HEK293T (cell line): ENCODE results near the gene PC.
"Not testable (repeated sequence)": the region's sequence is repeated elsewhere in the genome, so short reads cannot be mapped to it uniquely, and the experiment has no call there.

ENCODE experiments used
- CTCF ChIA-PET: fragments of 350-600 bp; formaldehyde crosslinking; extraction: SDS; loops from one replicate; lab custom pipeline; 2021; ENCODE audit warnings: antibody characterized with exemption, inconsistent platforms; lab: Yijun Ruan, JAX
- POLR2A ChIA-PET: fragments of 350-600 bp; formaldehyde crosslinking; extraction: SDS; loops from one replicate; lab custom pipeline; 2020; ENCODE audit warnings: antibody characterized with exemption, inconsistent platforms; lab: Yijun Ruan, JAX
- DNase-seq: peaks from one replicate; pipeline ENCODE4 v3.0.0; 2012; ENCODE audit warnings: mixed read lengths; ENCODE audit errors: extremely low spot score
- ARNT ChIP-seq: fragments of 450-650 bp; IDR thresholded peaks from 2 replicates; pipeline ENCODE4 v1.6.1; 2017; ENCODE audit warnings: mild to moderate bottlenecking
- BHLHE40 ChIP-seq: fragments of 450-650 bp; IDR thresholded peaks from 2 replicates; pipeline ENCODE4 v1.6.1; 2016; ENCODE audit warnings: mild to moderate bottlenecking, moderate library complexity, borderline replicate concordance
- CTBP1 ChIP-seq: fragments of 450-650 bp; IDR thresholded peaks from 2 replicates; pipeline ENCODE4 v1.6.1; 2016; ENCODE audit warnings: borderline replicate concordance
- ELF4 ChIP-seq: fragments of 450-650 bp; IDR thresholded peaks from 2 replicates; pipeline ENCODE4 v1.6.1; 2017; ENCODE audit warnings: antibody characterized with exemption
- FOXA1 ChIP-seq: fragments of 450-650 bp; IDR thresholded peaks from 2 replicates; pipeline ENCODE4 v1.6.1; 2016; ENCODE audit warnings: mild to moderate bottlenecking
- FOXK2 ChIP-seq: fragments of 450-650 bp; IDR thresholded peaks from 2 replicates; pipeline ENCODE4 v1.6.1; 2016; ENCODE audit warnings: mild to moderate bottlenecking
- FOXM1 ChIP-seq: fragments of 450-650 bp; IDR thresholded peaks from 2 replicates; pipeline ENCODE4 v1.6.1; 2017; ENCODE audit warnings: mild to moderate bottlenecking, borderline replicate concordance
- HDGF ChIP-seq: fragments of 450-650 bp; IDR thresholded peaks from 2 replicates; pipeline ENCODE4 v1.6.1; 2017; ENCODE audit warnings: antibody characterized with exemption, borderline replicate concordance
- L3MBTL2 ChIP-seq: fragments of 450-650 bp; conservative IDR thresholded peaks from 2 replicates; pipeline ENCODE4 v1.6.1; 2016; ENCODE audit warnings: mild to moderate bottlenecking
- LEF1 ChIP-seq: fragments of 450-650 bp; IDR thresholded peaks from 2 replicates; pipeline ENCODE4 v1.6.1; 2017; ENCODE audit warnings: mild to moderate bottlenecking, borderline replicate concordance
- NFRKB ChIP-seq: fragments of 450-650 bp; IDR thresholded peaks from 2 replicates; pipeline ENCODE4 v1.6.1; 2016; ENCODE audit warnings: mild to moderate bottlenecking, moderate library complexity
- SP1 ChIP-seq: fragments of 450-650 bp; IDR thresholded peaks from 2 replicates; pipeline ENCODE4 v1.6.1; 2017
- SUZ12 ChIP-seq: fragments of 450-650 bp; IDR thresholded peaks from 2 replicates; pipeline ENCODE4 v1.6.1; 2016; ENCODE audit warnings: mild to moderate bottlenecking
- TARDBP ChIP-seq: fragments of 450-650 bp; IDR thresholded peaks from 2 replicates; pipeline ENCODE4 v1.6.1; 2016
- ZNF384 ChIP-seq: fragments of 450-650 bp; IDR thresholded peaks from 2 replicates; pipeline ENCODE4 v1.6.1; 2016
- TF ChIP-seq, protein P1 (sequence below): fragments of 450-650 bp; IDR thresholded peaks from 2 replicates; pipeline ENCODE4 v1.6.1; 2016

Gene PC, protein sequence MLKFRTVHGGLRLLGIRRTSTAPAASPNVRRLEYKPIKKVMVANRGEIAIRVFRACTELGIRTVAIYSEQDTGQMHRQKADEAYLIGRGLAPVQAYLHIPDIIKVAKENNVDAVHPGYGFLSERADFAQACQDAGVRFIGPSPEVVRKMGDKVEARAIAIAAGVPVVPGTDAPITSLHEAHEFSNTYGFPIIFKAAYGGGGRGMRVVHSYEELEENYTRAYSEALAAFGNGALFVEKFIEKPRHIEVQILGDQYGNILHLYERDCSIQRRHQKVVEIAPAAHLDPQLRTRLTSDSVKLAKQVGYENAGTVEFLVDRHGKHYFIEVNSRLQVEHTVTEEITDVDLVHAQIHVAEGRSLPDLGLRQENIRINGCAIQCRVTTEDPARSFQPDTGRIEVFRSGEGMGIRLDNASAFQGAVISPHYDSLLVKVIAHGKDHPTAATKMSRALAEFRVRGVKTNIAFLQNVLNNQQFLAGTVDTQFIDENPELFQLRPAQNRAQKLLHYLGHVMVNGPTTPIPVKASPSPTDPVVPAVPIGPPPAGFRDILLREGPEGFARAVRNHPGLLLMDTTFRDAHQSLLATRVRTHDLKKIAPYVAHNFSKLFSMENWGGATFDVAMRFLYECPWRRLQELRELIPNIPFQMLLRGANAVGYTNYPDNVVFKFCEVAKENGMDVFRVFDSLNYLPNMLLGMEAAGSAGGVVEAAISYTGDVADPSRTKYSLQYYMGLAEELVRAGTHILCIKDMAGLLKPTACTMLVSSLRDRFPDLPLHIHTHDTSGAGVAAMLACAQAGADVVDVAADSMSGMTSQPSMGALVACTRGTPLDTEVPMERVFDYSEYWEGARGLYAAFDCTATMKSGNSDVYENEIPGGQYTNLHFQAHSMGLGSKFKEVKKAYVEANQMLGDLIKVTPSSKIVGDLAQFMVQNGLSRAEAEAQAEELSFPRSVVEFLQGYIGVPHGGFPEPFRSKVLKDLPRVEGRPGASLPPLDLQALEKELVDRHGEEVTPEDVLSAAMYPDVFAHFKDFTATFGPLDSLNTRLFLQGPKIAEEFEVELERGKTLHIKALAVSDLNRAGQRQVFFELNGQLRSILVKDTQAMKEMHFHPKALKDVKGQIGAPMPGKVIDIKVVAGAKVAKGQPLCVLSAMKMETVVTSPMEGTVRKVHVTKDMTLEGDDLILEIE

DNA sequence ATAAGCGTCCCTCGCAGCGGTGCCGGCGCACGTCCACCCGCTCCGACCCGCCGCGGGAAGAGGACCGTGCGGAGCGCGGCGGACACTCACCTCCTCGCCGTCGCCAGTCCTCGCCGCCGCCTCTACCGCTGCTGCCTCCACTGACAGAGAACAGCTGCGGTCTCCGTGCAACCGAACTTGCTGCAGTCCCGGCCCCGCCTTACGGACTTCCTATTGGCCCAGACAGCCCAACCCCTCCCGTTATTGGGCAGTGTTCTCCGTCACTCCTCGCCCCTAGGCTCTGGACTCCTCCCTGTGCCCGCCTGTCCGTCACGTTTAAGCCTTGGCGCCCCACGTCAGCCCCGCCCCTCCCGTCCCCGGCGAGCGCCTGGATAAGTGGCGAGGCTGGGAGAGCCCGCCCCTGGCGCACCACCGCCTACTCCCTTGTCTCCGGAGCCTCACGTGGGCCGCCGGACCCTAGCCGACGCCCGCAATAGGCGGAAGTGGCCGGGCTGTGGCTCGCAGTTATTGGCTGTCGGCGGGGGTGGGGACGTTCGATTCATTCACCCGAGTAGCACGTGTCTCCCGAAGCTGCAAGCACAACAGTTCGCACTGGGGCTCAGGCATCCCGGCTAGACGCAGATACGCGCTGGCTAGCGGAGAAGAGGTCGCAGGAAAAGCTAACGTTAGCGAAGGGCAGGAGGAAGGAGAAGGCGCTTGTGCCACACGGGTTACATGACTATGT, at the start of gene PC:
Gene PC, minus strand, starts transcription at position 152 of the 724 bp plus-strand sequence. CDS start 86,224 bp downstream, outside the sequence.
- ChIA-PET CTCF (interaction anchor here (1.4 kb wide), 1 partner anchor 17 kb away, joined by 5 read pairs; the partner anchor contains the start of gene C11orf86), POLR2A (interaction anchor here (0.7 to 1.4 kb wide), 4 partner anchors 8 to 82 kb away, joined by 3 to 4 read pairs (median 4); no protein-coding TSS in a partner anchor)
- peak; percentile 99 for DNase-seq
- TF ChIP-seq L3MBTL2 = peak; percentile 99
- no peak for TF ChIP-seq SUZ12
- TF ChIP-seq, protein P1, sequence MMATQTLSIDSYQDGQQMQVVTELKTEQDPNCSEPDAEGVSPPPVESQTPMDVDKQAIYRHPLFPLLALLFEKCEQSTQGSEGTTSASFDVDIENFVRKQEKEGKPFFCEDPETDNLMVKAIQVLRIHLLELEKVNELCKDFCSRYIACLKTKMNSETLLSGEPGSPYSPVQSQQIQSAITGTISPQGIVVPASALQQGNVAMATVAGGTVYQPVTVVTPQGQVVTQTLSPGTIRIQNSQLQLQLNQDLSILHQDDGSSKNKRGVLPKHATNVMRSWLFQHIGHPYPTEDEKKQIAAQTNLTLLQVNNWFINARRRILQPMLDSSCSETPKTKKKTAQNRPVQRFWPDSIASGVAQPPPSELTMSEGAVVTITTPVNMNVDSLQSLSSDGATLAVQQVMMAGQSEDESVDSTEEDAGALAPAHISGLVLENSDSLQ = peak; percentile 99
- TF ChIP-seq HDGF = peak; percentile 93; the same call in 1 of the 2 replicates
- peak; percentile 71 for TF ChIP-seq ELF4

DNA sequence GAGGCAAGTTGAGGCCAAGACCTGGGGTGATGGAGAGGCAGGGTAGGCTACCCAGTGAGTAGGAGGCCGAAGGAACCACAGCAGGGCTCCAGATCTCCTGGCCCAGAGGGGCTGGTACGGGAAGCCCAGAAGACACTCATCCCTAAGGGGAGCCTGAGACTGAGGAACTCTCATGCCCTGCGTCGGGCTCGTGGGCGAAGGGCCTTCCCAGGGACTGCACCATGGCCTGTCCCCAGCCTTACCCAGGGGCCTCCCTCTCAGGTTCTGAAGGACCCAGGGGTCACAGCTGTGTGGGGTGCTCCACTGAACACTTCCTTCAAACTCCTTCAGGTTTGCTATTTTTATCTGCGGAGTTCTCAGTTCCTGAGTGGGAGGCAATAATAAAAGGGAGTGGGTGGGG, 48.9 kb upstream of the PC start:
- TF ChIP-seq BHLHE40 = no peak
- no peak for TF ChIP-seq ARNT
- TF ChIP-seq FOXA1 = no peak
- no peak for TF ChIP-seq L3MBTL2
- TF ChIP-seq, protein P1 = no peak
- no peak for TF ChIP-seq ELF4
- no peak for TF ChIP-seq FOXK2
- no peak for TF ChIP-seq SP1
- no peak for TF ChIP-seq NFRKB
- TF ChIP-seq SUZ12 = no peak
- no peak for TF ChIP-seq CTBP1
- TF ChIP-seq FOXM1 = no peak
- TF ChIP-seq HDGF = no peak
- TF ChIP-seq TARDBP = no peak
- TF ChIP-seq LEF1 = no peak
- TF ChIP-seq ZNF384 = no peak
- CTCF ChIA-PET = no interaction called here
- POLR2A ChIA-PET = interaction anchor here (1.0 to 1.6 kb wide), 2 partner anchors 11 to 31 kb away, joined by 3 to 5 read pairs; no protein-coding TSS in a partner anchor
- no peak for DNase-seq

DNA sequence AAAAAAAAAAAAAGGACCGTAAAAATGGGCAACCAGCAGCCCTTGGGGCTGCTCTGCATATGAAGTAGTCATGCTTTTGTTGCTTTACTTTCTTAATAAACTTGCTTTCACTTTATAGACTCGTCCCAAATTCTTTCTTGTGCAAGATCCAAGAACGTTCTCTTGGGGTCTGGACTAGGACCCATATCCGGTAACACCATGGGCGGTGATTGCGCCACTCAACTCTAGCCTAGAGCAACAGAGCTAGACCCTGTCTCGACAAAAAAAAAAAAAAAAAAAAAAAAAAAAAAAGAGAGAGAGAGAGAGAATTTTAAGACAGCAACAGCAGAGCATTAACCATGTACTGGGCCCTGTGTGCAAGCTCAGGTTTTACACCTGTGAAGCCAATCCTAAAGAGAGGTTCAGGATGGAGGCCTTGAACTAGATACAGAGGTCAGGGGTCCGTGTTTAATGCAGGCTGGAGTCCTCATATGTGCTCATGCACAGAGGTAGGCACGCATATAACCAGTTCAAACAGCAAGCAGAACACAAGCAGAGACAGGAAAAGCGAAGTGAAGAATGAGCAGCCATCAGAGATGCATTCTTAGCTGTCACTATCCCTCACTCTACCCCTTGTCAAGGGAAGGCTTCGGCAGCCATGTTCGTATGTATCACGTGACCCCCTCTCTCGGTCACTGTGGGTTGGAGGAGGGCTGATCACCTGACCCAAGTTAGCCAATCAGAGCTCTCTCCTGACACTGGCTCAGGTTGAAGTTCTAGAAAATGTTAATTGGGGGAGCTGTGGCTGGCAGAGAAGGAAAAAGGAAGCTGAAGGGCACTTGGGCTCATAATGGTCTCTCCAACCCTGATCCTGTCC, 48.1 kb upstream of the PC start:
- peak; percentile 73 for DNase-seq
- ChIA-PET CTCF (no interaction called here), POLR2A (interaction anchor here (1.0 to 1.6 kb wide), 2 partner anchors 10 to 30 kb away, joined by 3 to 5 read pairs; no protein-coding TSS in a partner anchor)
- TF ChIP-seq FOXA1 (no peak), TARDBP (no peak), SP1 (no peak), HDGF (no peak), ELF4 (no peak), LEF1 (no peak), CTBP1 (no peak), ZNF384 (peak; percentile 57; the same call in 1 of the 2 replicates), BHLHE40 (no peak), SUZ12 (no peak), FOXM1 (no peak), FOXK2 (no peak), NFRKB (peak; percentile 52), L3MBTL2 (no peak), ARNT (no peak)

GRCh38 chr11:67005200-67005599, 47.0 kb upstream of the PC start:
- DNase-seq, CTCF ChIA-PET, POLR2A ChIA-PET: not testable (repeated sequence)

DNA sequence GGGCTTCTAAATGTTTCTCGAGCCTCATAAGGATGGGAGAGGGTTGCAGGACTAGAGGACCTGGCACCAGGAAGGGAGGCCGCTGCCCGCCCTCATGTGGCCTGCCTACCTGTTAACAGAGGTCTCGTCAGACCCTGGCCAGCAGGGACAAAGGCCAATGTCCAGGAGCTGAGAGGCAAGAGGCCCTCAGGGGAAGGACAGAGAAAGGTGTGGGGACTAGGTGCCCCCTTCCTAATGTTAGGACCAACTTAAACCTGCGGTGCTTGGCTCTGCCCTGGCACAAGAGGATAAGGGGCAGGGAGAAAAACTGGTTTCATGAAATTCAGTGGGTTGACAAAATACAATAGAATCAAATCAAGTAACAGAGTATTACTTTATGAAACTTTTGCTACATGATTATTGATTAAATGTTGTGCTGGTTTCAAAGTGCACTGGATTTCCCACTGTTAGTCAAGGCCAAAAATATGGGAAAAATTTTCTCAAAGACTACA, 44.8 kb upstream of the PC start:
- POLR2A ChIA-PET = no interaction called here
- TF ChIP-seq NFRKB = no peak
- TF ChIP-seq HDGF = no peak
- TF ChIP-seq FOXM1 = no peak
- no peak for TF ChIP-seq SUZ12
- TF ChIP-seq FOXK2 = no peak
- TF ChIP-seq, protein P1 = no peak
- TF ChIP-seq ARNT = no peak
- no peak for TF ChIP-seq CTBP1
- TF ChIP-seq SP1 = no peak
- TF ChIP-seq LEF1 = no peak
- TF ChIP-seq BHLHE40 = no peak
- TF ChIP-seq ZNF384 = no peak
- CTCF ChIA-PET = interaction anchor here (1.2 kb wide), 1 partner anchor 19 kb away, joined by 3 read pairs; no protein-coding TSS in a partner anchor
- DNase-seq = no peak
